ENCODE data around the gene CDK11B. TPM values are rescaled to one million over a fixed set of nuclear protein-coding genes. Genes with fewer than 3 reads are reported as not detected.

Gene CDK11B
- total and polyA plus RNA-seq, 2 experiments from 2014 or later, result 22.4 to 76.7 TPM

GRCh38 chr1:1617925-1618324, 40.9 kb downstream of the CDK11B start:
- Histone ChIP-seq H4K20me1 (replicated peaks; ENCODE audit: insufficient read depth) (peaks cover 11% of the 10 kb centered on the region), H3K9me2 (ENCODE audit: insufficient read depth) (no peaks in the 10 kb centered on the region), H3K4me2 (no peak overlapping the region), H2AFZ (no peak overlapping the region), H3K27ac (ENCODE audit: low read depth) (no peak overlapping the region), H3K36me3 (ENCODE audit: insufficient read depth) (no peaks in the 10 kb centered on the region), H3K27me3 (ENCODE audit: insufficient read depth) (no peaks in the 10 kb centered on the region), H3K79me2 (replicated peaks; ENCODE audit: insufficient read depth) (peaks cover 16% of the 10 kb centered on the region; the same call in 1 of the 2 replicates), H3F3A (replicated peaks; ENCODE audit: low read depth) (peaks cover 4% of the 10 kb centered on the region; the same call in 1 of the 2 replicates), H3K4me3 (no peak overlapping the region), H3K4me1 (ENCODE audit: insufficient read depth) (peaks cover 6% of the 10 kb centered on the region; the same call in 1 of the 2 replicates)
- Mint-ChIP-seq H3K27me3 (ENCODE audit: insufficient read depth, low read depth, poor library complexity) (peaks cover 13% of the 10 kb centered on the region), H3K27ac (no peak overlapping the region), H3K4me3 (peak overlapping the region; percentile 80; the same call in 2 of the 3 replicates), H3K9me3 (no peaks in the 10 kb centered on the region; the same call in 2 of the 3 replicates), H3K4me1 (peaks cover 12% of the 10 kb centered on the region), H3K36me3 (ENCODE audit: low read depth) (peaks cover 2% of the 10 kb centered on the region; the same call in 2 of the 3 replicates)
- ATAC-seq, result no peak
- no peak for TF ChIP-seq REST (IDR thresholded peaks at IDR 0.05; ENCODE audit: unreplicated experiment)
- TF ChIP-seq ZNF462 (CRISPR knock-in tag; IDR thresholded peaks at IDR 0.05), result no peak
- TF ChIP-seq EZH2phosphoT487 (IDR thresholded peaks at IDR 0.05; ENCODE audit: unreplicated experiment), result no peak
- no peak for TF ChIP-seq POLR2AphosphoS5 (IDR thresholded peaks at IDR 0.05; ENCODE audit: low read depth)
- TF ChIP-seq ZNF331 (CRISPR knock-in tag; IDR thresholded peaks at IDR 0.05; ENCODE audit: low read depth), result no peak
- no peak for TF ChIP-seq NANOG (IDR thresholded peaks at IDR 0.05; ENCODE audit: borderline replicate concordance)
- no peak for TF ChIP-seq CREB1 (CRISPR knock-in tag; IDR thresholded peaks at IDR 0.05; ENCODE audit: low read depth)
- TF ChIP-seq ZNF114 (CRISPR knock-in tag; IDR thresholded peaks at IDR 0.05), result no peak
- no peak for TF ChIP-seq ETS1 (IDR thresholded peaks at IDR 0.05)
- TF ChIP-seq STAT1 (IDR thresholded peaks at IDR 0.05; ENCODE audit: unreplicated experiment), result no peak
- no peak for TF ChIP-seq JUNB (IDR thresholded peaks at IDR 0.05; ENCODE audit: unreplicated experiment)
- TF ChIP-seq EZH2 (IDR thresholded peaks at IDR 0.05; ENCODE audit: low read depth, unreplicated experiment), result no peak
- no peak for TF ChIP-seq CTCF (conservative IDR thresholded peaks at IDR 0.05; ENCODE audit: low read depth in 2 of 2)
- DNase-seq (ENCODE audit: low spot score), result no peak
